GM12801 (cell line): ENCODE results near the gene POLR1E.

Experiments
- CTCF ChIP-seq: IDR thresholded peaks from one replicate; pipeline ENCODE4 v1.5.1; 2011; ENCODE audit warnings: control low read depth; ENCODE audit not compliant: insufficient read length; ENCODE audit errors: extremely low read depth

POLR1E gene

DNA sequence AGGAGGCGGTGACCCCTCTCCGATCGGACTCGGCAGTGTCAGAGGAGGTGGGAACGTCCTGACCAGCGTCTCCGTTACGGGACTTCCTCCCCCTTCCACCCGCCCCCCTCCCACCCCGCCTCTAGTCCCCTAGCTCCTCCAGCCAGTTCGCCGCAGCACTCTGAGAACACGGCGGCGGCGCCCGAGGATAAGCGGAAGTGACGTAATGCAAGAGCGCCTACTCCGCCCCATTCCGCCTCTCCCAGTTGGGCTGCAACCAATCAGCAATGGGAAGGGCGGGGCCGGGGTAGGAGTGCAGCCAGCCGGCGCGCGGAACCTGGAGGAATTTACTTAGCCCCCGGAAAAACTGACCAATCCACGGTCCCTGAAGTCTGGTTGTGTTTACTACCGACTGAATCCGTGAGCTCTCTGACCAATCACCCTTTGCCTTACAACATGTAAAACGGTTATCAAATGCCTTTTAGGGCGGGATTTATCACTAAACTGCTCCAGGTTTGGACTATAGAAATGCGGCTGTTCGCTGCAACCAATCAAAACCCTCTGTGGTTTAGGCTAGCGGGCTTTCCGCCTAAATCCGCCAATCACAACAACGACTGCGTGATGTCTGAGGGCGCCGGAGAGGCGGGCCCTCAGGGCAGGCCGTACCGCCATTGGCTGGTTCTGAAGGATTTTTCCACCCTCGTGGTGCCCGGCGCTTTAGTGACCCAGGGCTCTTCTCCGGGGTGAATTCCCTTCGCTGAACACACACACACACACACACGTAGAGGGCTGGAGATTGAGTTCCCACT, 20.3 kb upstream of the POLR1E start, which contains the start of gene ZBTB5:
ZBTB5 (minus strand) TSS at position 202 of the 788 bp plus-strand sequence. CDS start 22,899 bp downstream, outside the sequence.
- no peak for TF ChIP-seq CTCF

GRCh38 chr9:37466037-37466709, 19.6 kb upstream of the POLR1E start:
- TF ChIP-seq CTCF = no peak

DNA sequence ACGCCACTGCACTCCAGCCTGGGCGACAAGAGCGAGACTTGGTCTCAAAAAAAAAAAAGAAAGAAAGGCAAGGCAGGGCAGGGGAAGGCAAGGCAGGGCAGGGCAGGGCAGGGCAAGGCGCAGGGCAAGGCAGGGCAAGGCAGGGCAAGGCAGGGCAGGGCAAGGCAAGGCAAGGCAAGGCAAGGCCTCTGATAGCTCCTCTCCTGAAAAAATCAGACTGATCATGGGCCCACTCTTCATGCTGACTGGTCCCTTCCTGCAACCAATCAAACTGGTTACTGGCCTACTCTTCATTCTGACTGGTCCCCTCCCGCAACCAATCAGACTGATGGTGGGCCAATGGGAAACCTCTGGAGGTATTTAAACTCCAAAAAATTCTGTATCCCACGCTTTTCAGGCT, 17.1 kb upstream of the POLR1E start:
- no peak for TF ChIP-seq CTCF

GRCh38 chr9:37471942-37472684, 13.6 kb upstream of the POLR1E start:
- no peak for TF ChIP-seq CTCF

DNA sequence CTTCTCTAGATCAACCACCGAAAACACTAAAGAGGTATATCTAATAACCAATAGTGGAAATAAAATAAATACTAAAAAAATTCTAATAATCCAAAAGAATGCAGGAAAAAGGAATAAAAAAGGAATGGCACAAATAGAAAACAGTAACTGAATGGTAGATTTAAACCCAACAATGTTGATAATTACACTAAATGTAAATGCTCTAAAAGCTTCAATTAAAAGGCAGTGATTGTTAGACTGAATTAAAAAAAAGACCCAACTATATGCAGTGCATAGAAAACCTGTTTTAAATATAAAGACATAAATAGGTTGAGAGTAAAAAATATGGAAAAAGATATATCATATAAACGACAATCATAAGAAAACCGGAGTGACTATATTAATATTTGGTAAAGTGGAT, 11.3 kb upstream of the POLR1E start:
- TF ChIP-seq CTCF = no peak

- no peak for TF ChIP-seq CTCF
Measured at GRCh38 chr9:37476930-37477329, 8.8 kb upstream of the POLR1E start.

DNA sequence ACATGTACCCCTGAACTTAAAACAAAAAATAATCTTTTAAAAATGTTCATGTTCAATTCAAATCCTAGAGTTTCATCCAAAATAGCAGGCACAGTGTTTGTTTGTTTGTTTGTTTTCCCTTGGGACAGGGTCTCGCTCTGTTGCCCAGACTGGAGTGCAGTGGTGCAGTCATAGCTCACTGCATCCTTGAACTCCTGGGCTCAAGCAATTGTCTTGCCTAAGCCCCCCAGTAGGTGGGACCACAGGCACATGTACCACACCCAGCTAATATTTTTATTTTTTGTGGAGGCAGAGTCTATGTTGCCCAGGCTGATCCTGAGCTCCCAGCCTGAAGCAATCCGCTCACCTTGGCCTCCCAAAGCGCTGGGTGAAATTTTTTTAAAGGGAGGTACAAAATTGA, 5.0 kb upstream of the POLR1E start:
- TF ChIP-seq CTCF = no peak
